SK-N-MC (cell line): ENCODE results near the gene SEPTIN6.

Experiments used
- EZH2 ChIP-seq: fragments of 200-600 bp; sonication (generic); IDR thresholded peaks from one replicate; pipeline ENCODE4 v1.6.1; 2017; ENCODE audit warnings: antibody characterized with exemption
- POLR2AphosphoS5 ChIP-seq: IDR thresholded peaks from 2 replicates; pipeline ENCODE4 v1.6.1; 2012; ENCODE audit warnings: mild to moderate bottlenecking, low read depth, low read length, borderline replicate concordance

- TF ChIP-seq EZH2 = no peak
- TF ChIP-seq POLR2AphosphoS5 = no peak
These were observed 16.7 kb upstream of the SEPTIN6 start for GRCh38 chrX:119709630-119710029.
